ENCODE measurements around the gene ABCG8.

The ABCG8 gene

GRCh38 chr2:43842866-43843226 lies 4.1 kb downstream of the ABCG8 start:
- H3K4me3 ChIP-seq (ENCODE audit: low read depth, low read length) = no peak overlapping the region
- no peaks in the 10 kb centered on the region for H3K79me2 ChIP-seq (ENCODE audit: control insufficient read depth, insufficient read depth, low read length, unreplicated experiment)
- H2AFZ ChIP-seq (ENCODE audit: low read length, unreplicated experiment) = no peak overlapping the region
- no peak overlapping the region for H3K27ac ChIP-seq (ENCODE audit: low read depth, low read length)
- H3K4me1 ChIP-seq (ENCODE audit: control insufficient read depth, insufficient read depth, low read length, unreplicated experiment) = no peaks in the 10 kb centered on the region
- H3K27me3 ChIP-seq (ENCODE audit: insufficient read depth, low read length) = peaks cover 36% of the 10 kb centered on the region; the same call in 1 of the 2 replicates
- no peaks in the 10 kb centered on the region for H3K36me3 ChIP-seq (ENCODE audit: insufficient read depth, low read length)

- Histone ChIP-seq H3K27me3 (ENCODE audit: insufficient read depth, low read length) (peaks cover 34% of the 10 kb centered on the region), H3K4me3 (ENCODE audit: low read depth, low read length) (no peak overlapping the region), H3K36me3 (ENCODE audit: insufficient read depth, low read length) (no peaks in the 10 kb centered on the region), H2AFZ (ENCODE audit: low read length, unreplicated experiment) (no peak overlapping the region), H3K27ac (ENCODE audit: low read depth, low read length) (no peak overlapping the region), H3K4me1 (ENCODE audit: control insufficient read depth, insufficient read depth, low read length, unreplicated experiment) (no peaks in the 10 kb centered on the region), H3K79me2 (ENCODE audit: control insufficient read depth, insufficient read depth, low read length, unreplicated experiment) (no peaks in the 10 kb centered on the region)
These were observed 6.4 kb downstream of the ABCG8 start for GRCh38 chr2:43845181-43845580.

GRCh38 chr2:43846140-43846793 lies 7.5 kb downstream of the ABCG8 start:
- Histone ChIP-seq H3K4me3 (ENCODE audit: low read depth, low read length) (no peak overlapping the region), H3K27ac (ENCODE audit: low read depth, low read length) (no peak overlapping the region), H3K79me2 (ENCODE audit: control insufficient read depth, insufficient read depth, low read length, unreplicated experiment) (no peaks in the 10 kb centered on the region), H2AFZ (ENCODE audit: low read length, unreplicated experiment) (no peak overlapping the region), H3K36me3 (ENCODE audit: insufficient read depth, low read length) (no peaks in the 10 kb centered on the region), H3K4me1 (ENCODE audit: control insufficient read depth, insufficient read depth, low read length, unreplicated experiment) (no peaks in the 10 kb centered on the region), H3K27me3 (ENCODE audit: insufficient read depth, low read length) (peaks cover 32% of the 10 kb centered on the region)

GRCh38 chr2:43848214-43848613 lies 9.4 kb downstream of the ABCG8 start:
- Histone ChIP-seq H3K36me3 (ENCODE audit: insufficient read depth, low read length) (no peaks in the 10 kb centered on the region), H3K4me1 (ENCODE audit: control insufficient read depth, insufficient read depth, low read length, unreplicated experiment) (no peaks in the 10 kb centered on the region), H3K4me3 (ENCODE audit: low read depth, low read length) (no peak overlapping the region), H3K27ac (ENCODE audit: low read depth, low read length) (no peak overlapping the region), H2AFZ (ENCODE audit: low read length, unreplicated experiment) (no peak overlapping the region), H3K27me3 (ENCODE audit: insufficient read depth, low read length) (peaks cover 38% of the 10 kb centered on the region), H3K79me2 (ENCODE audit: control insufficient read depth, insufficient read depth, low read length, unreplicated experiment) (no peaks in the 10 kb centered on the region)

GRCh38 chr2:43851011-43851980 lies 12.5 kb downstream of the ABCG8 start:
- no peaks in the 10 kb centered on the region for H3K79me2 ChIP-seq (ENCODE audit: control insufficient read depth, insufficient read depth, low read length, unreplicated experiment)
- peaks cover 57% of the 10 kb centered on the region for H3K27me3 ChIP-seq (ENCODE audit: insufficient read depth, low read length)
- no peaks in the 10 kb centered on the region for H3K4me1 ChIP-seq (ENCODE audit: control insufficient read depth, insufficient read depth, low read length, unreplicated experiment)
- no peaks in the 10 kb centered on the region for H3K36me3 ChIP-seq (ENCODE audit: insufficient read depth, low read length)
- no peak overlapping the region for H3K4me3 ChIP-seq (ENCODE audit: low read depth, low read length)
- no peak overlapping the region for H2AFZ ChIP-seq (ENCODE audit: low read length, unreplicated experiment)
- no peak overlapping the region for H3K27ac ChIP-seq (ENCODE audit: low read depth, low read length)

- no peak overlapping the region for H3K4me3 ChIP-seq (ENCODE audit: low read depth, low read length)
- H3K4me1 ChIP-seq (ENCODE audit: control insufficient read depth, insufficient read depth, low read length, unreplicated experiment) = no peaks in the 10 kb centered on the region
- H3K27ac ChIP-seq (ENCODE audit: low read depth, low read length) = no peak overlapping the region
- H2AFZ ChIP-seq (ENCODE audit: low read length, unreplicated experiment) = no peak overlapping the region
- H3K27me3 ChIP-seq (ENCODE audit: insufficient read depth, low read length) = peaks cover 66% of the 10 kb centered on the region
- H3K36me3 ChIP-seq (ENCODE audit: insufficient read depth, low read length) = no peaks in the 10 kb centered on the region
- H3K79me2 ChIP-seq (ENCODE audit: control insufficient read depth, insufficient read depth, low read length, unreplicated experiment) = no peaks in the 10 kb centered on the region
These were observed 13.5 kb downstream of the ABCG8 start for GRCh38 chr2:43852196-43852730.

GRCh38 chr2:43853141-43854081 lies 14.6 kb downstream of the ABCG8 start:
- Histone ChIP-seq H2AFZ (ENCODE audit: low read length, unreplicated experiment) (no peak overlapping the region), H3K79me2 (ENCODE audit: control insufficient read depth, insufficient read depth, low read length, unreplicated experiment) (no peaks in the 10 kb centered on the region), H3K4me1 (ENCODE audit: control insufficient read depth, insufficient read depth, low read length, unreplicated experiment) (no peaks in the 10 kb centered on the region), H3K27me3 (ENCODE audit: insufficient read depth, low read length) (peaks cover 74% of the 10 kb centered on the region), H3K4me3 (ENCODE audit: low read depth, low read length) (no peak overlapping the region), H3K27ac (ENCODE audit: low read depth, low read length) (no peak overlapping the region), H3K36me3 (ENCODE audit: insufficient read depth, low read length) (no peaks in the 10 kb centered on the region)

- no peaks in the 10 kb centered on the region for H3K79me2 ChIP-seq (ENCODE audit: control insufficient read depth, insufficient read depth, low read length, unreplicated experiment)
- H3K36me3 ChIP-seq (ENCODE audit: insufficient read depth, low read length) = no peaks in the 10 kb centered on the region
- no peak overlapping the region for H3K27ac ChIP-seq (ENCODE audit: low read depth, low read length)
- no peak overlapping the region for H2AFZ ChIP-seq (ENCODE audit: low read length, unreplicated experiment)
- no peak overlapping the region for H3K4me3 ChIP-seq (ENCODE audit: low read depth, low read length)
- H3K27me3 ChIP-seq (ENCODE audit: insufficient read depth, low read length) = peaks cover 86% of the 10 kb centered on the region
- no peaks in the 10 kb centered on the region for H3K4me1 ChIP-seq (ENCODE audit: control insufficient read depth, insufficient read depth, low read length, unreplicated experiment)
These were observed 15.9 kb downstream of the ABCG8 start for GRCh38 chr2:43854671-43855070.

- H3K27ac ChIP-seq (ENCODE audit: low read depth, low read length) = no peak overlapping the region
- H3K4me1 ChIP-seq (ENCODE audit: control insufficient read depth, insufficient read depth, low read length, unreplicated experiment) = no peaks in the 10 kb centered on the region
- H3K79me2 ChIP-seq (ENCODE audit: control insufficient read depth, insufficient read depth, low read length, unreplicated experiment) = no peaks in the 10 kb centered on the region
- H3K27me3 ChIP-seq (ENCODE audit: insufficient read depth, low read length) = peaks cover 88% of the 10 kb centered on the region
- H3K4me3 ChIP-seq (ENCODE audit: low read depth, low read length) = no peak overlapping the region
- no peak overlapping the region for H2AFZ ChIP-seq (ENCODE audit: low read length, unreplicated experiment)
- no peaks in the 10 kb centered on the region for H3K36me3 ChIP-seq (ENCODE audit: insufficient read depth, low read length)
These were observed 16.5 kb downstream of the ABCG8 start for GRCh38 chr2:43855292-43855691.

GRCh38 chr2:43872151-43872550 lies 33.4 kb downstream of the ABCG8 start:
- H3K4me3 ChIP-seq (ENCODE audit: low read depth, low read length) = no peak overlapping the region
- no peak overlapping the region for H3K27ac ChIP-seq (ENCODE audit: low read depth, low read length)
- H3K4me1 ChIP-seq (ENCODE audit: control insufficient read depth, insufficient read depth, low read length, unreplicated experiment) = no peaks in the 10 kb centered on the region
- no peak overlapping the region for H2AFZ ChIP-seq (ENCODE audit: low read length, unreplicated experiment)
- H3K27me3 ChIP-seq (ENCODE audit: insufficient read depth, low read length) = peaks cover 65% of the 10 kb centered on the region
- no peaks in the 10 kb centered on the region for H3K36me3 ChIP-seq (ENCODE audit: insufficient read depth, low read length)
- H3K79me2 ChIP-seq (ENCODE audit: control insufficient read depth, insufficient read depth, low read length, unreplicated experiment) = no peaks in the 10 kb centered on the region
